B cell (primary cell): ENCODE data around the gene S1PR1. TPM values are rescaled to one million over a fixed set of nuclear protein-coding genes. Genes with fewer than 3 reads are reported as not detected.

Experiments used
- ATAC-seq: fragments of 200-7000 bp; cut with Tn5 transposase; one replicate; pipeline ENCODE4 v1.10.0; 2021; ENCODE audit warnings: low read depth, mild to moderate bottlenecking, moderate number of reproducible peaks, moderate library complexity
- CTCF ChIA-PET: fragments of 350-600 bp; sonication (Branson Sonifier 250); formaldehyde crosslinking; loops from one replicate; lab custom pipeline; 2021; ENCODE audit warnings: antibody characterized with exemption, inconsistent platforms; lab: Charles Lee
- POLR2A ChIA-PET: fragments of 350-600 bp; sonication (Branson Sonifier 250); formaldehyde crosslinking; loops from one replicate; lab custom pipeline; 2021; ENCODE audit warnings: antibody characterized with exemption; lab: Charles Lee
- DNase-seq: peaks from one replicate; pipeline ENCODE4 v3.0.0; 2013
- H2AFZ ChIP-seq: 2 replicates; pipeline ENCODE4 v1.6.1; 2012; ENCODE audit warnings: mild to moderate bottlenecking, low read depth, low read length; ENCODE audit not compliant: insufficient read depth, poor library complexity, severe bottlenecking
- H3K27ac ChIP-seq, 2 donors: 1 replicate in 1 of 2; 2 replicates in 1 of 2; pipeline ENCODE4 v1.5.1; 2012 to 2013; ENCODE audit warnings: low read length in 2 of 2, mild to moderate bottlenecking in 2 of 2, moderate library complexity in 1 of 2
- H3K27me3 ChIP-seq, 4 experiments: fragments of 200-600 bp in 1 of 4; sonication (generic) in 1 of 4; replicated peaks in 1 of 4; 1 replicate in 2 of 4; 2 replicates in 2 of 4; pipeline versions ENCODE4 v1.6.1 to v1.7.0; 2013 to 2016; ENCODE audit warnings: low read length in 3 of 4, mild to moderate bottlenecking in 2 of 4, mixed read lengths in 1 of 4, moderate library complexity in 1 of 4; ENCODE audit not compliant: insufficient read depth in 4 of 4, control insufficient read depth in 3 of 4; ENCODE audit errors: control extremely low read depth in 1 of 4
- H3K36me3 ChIP-seq, 2 experiments: replicated peaks in 1 of 2; 1 replicate in 1 of 2; 2 replicates in 1 of 2; pipeline versions ENCODE4 v1.6.1 to v1.7.1; 2013; ENCODE audit warnings: low read length in 1 of 2; ENCODE audit not compliant: insufficient read depth in 2 of 2, control insufficient read depth in 1 of 2; ENCODE audit errors: control extremely low read depth in 1 of 2, extremely low read depth in 1 of 2
- H3K4me1 ChIP-seq, 2 donors: fragments of 200-600 bp in 1 of 2; sonication (generic) in 1 of 2; 1 replicate in 1 of 2; 2 replicates in 1 of 2; pipeline versions ENCODE4 v1.5.1 to v1.6.1; 2013 to 2017; ENCODE audit warnings: low read length in 2 of 2; ENCODE audit not compliant: control insufficient read depth in 2 of 2, insufficient read depth in 2 of 2
- H3K4me2 ChIP-seq: replicated peaks from 2 replicates; pipeline ENCODE3; 2012; ENCODE audit warnings: mild to moderate bottlenecking, low read depth, low read length; ENCODE audit not compliant: poor library complexity, severe bottlenecking
- H3K4me3 ChIP-seq, 5 experiments: fragments of 200-600 bp in 1 of 5; sonication (generic) in 1 of 5; 1 replicate in 3 of 5; 2 replicates in 2 of 5; pipeline versions ENCODE4 v1.5.1 to v1.7.0; 2011 to 2016; ENCODE audit warnings: low read length in 4 of 5, mild to moderate bottlenecking in 4 of 5, low read depth in 2 of 5, control low read depth in 1 of 5, moderate library complexity in 1 of 5; ENCODE audit not compliant: insufficient read depth in 1 of 5; ENCODE audit errors: control extremely low read depth in 1 of 5, extremely low read depth in 1 of 5
- H3K79me2 ChIP-seq: fragments of 200-600 bp; sonication (generic); one replicate; pipeline ENCODE4 v1.6.0; 2016; ENCODE audit warnings: low read length; ENCODE audit not compliant: control insufficient read depth, insufficient read depth
- H3K9ac ChIP-seq: fragments of 200-600 bp; sonication (generic); 2 replicates; pipeline ENCODE4 v1.6.1; 2017; ENCODE audit warnings: mild to moderate bottlenecking, low read length, moderate library complexity
- H3K9me3 ChIP-seq, 3 donors: one replicate each; pipeline versions ENCODE4 v1.6.1 to v1.7.1; 2013; ENCODE audit warnings: low read length in 2 of 3; ENCODE audit not compliant: control insufficient read depth in 2 of 3, insufficient read depth in 1 of 3; ENCODE audit errors: control extremely low read depth in 1 of 3
- H4K20me1 ChIP-seq: 2 replicates; pipeline ENCODE4 v1.6.0; 2012; ENCODE audit warnings: mild to moderate bottlenecking, low read length; ENCODE audit not compliant: insufficient read depth, control insufficient read depth, poor library complexity, severe bottlenecking
- H3K27ac Mint-ChIP-seq: one replicate; pipeline ENCODE4 v1.8.0; 2021; ENCODE audit warnings: mixed read lengths
- H3K27me3 Mint-ChIP-seq: one replicate; pipeline ENCODE4 v1.8.0; 2021; ENCODE audit warnings: mixed read lengths
- H3K4me1 Mint-ChIP-seq: one replicate; pipeline ENCODE4 v1.8.0; 2021; ENCODE audit warnings: mixed read lengths
- H3K4me3 Mint-ChIP-seq: one replicate; pipeline ENCODE4 v1.8.0; 2021; ENCODE audit warnings: mixed read lengths
- H3K9me3 Mint-ChIP-seq: one replicate; pipeline ENCODE4 v1.8.0; 2022; ENCODE audit warnings: mixed read lengths; ENCODE audit not compliant: insufficient read depth
- EZH2 ChIP-seq: IDR thresholded peaks from 2 replicates; pipeline ENCODE4 v1.6.1; 2012; ENCODE audit warnings: borderline replicate concordance, low read depth, mild to moderate bottlenecking, moderate library complexity, low read length; ENCODE audit not compliant: insufficient read depth, poor library complexity, severe bottlenecking
- WGBS: methylation state at CpG from one replicate; pipeline ENCODE4 v1.1.5; 2013; ENCODE audit warnings: missing lambda C conversion rate; ENCODE audit not compliant: insufficient coverage; 5-methylcytosine and 5-hydroxymethylcytosine counted together
- intact Hi-C: fragments of 100-400 bp; cut with micrococcal nuclease; formaldehyde crosslinking; loops from one replicate; pipeline ENCODE4 v1.10.0; 2022
- polyA plus RNA-seq: library from polyadenylated mRNA; depleted of rRNA; stranded (reverse); fragments of >200 nt; gene quantifications from 2 replicates; pipeline ENCODE4 v1.2.3, GENCODE V29; 2012
- total RNA-seq, 2 donors: library from RNA; stranded (reverse); fragments of 120-200 nt in 1 of 2; gene quantifications; 1 replicate in 1 of 2; 2 replicates in 1 of 2; pipeline versions ENCODE4 v1.2.3 to v1.2.4, GENCODE V29; 2013 to 2022
- TF ChIP-seq, protein P1 (sequence below): fragments of 200-600 bp; IDR thresholded peaks from one replicate; pipeline ENCODE4 v1.8.0; 2022; ENCODE audit warnings: antibody characterized with exemption, mild to moderate bottlenecking

The S1PR1 gene
- total and polyA plus RNA-seq, 2 donors (not counting 1 experiment from before 2014, with no cell fraction given): 44.5 to 225 TPM

GRCh38 chr1:101235696-101236515 is 913 bp upstream of the S1PR1 start:
- Histone ChIP-seq H3K4me2 (peak overlapping the region; percentile 77), H3K4me3 (peak overlapping the region; percentile 82 to 98 (median 91)), H3K36me3 (peaks cover 0 to 26% of the 10 kb centered on the region in 2 experiments), H3K79me2 (peaks cover 49% of the 10 kb centered on the region), H2AFZ (peak overlapping the region; percentile 80), H4K20me1 (peaks cover 25% of the 10 kb centered on the region), H3K27ac (peak overlapping the region; percentile 79 to 90), H3K27me3 (no peaks in the 10 kb centered on the region), H3K4me1 (peaks cover 28 to 35% of the 10 kb centered on the region in 2 donors), H3K9ac (peak overlapping the region; percentile 93), H3K9me3 (no peaks in the 10 kb centered on the region)
- whole genome bisulfite sequencing: under 1% methylated on average over 42 of the region's 43 CpGs
- POLR2A ChIA-PET: interaction anchor here (0.5 to 6.1 kb wide), 25 partner anchors 11 to 304 kb away, joined by 3 to 85 read pairs (median 6); partner anchors contain the start of gene DPH5
- CTCF ChIA-PET: interaction anchor here (0.7 to 8.7 kb wide), 20 partner anchors 7 to 320 kb away, joined by 3 to 164 read pairs (median 4); no protein-coding TSS in a partner anchor
- DNase-seq: peak; percentile 79
- Mint-ChIP-seq H3K27ac (peak overlapping the region; percentile 98), H3K9me3 (peaks cover 2% of the 10 kb centered on the region), H3K27me3 (no peaks in the 10 kb centered on the region), H3K4me3 (peak overlapping the region; percentile 97), H3K4me1 (peaks cover 55% of the 10 kb centered on the region)
- intact Hi-C loops: loop anchor here (1.0 to 5.0 kb wide), 10 partner anchors 13 to 884 kb away; partner anchors contain the start of gene CDC14A
- TF ChIP-seq, protein P1, sequence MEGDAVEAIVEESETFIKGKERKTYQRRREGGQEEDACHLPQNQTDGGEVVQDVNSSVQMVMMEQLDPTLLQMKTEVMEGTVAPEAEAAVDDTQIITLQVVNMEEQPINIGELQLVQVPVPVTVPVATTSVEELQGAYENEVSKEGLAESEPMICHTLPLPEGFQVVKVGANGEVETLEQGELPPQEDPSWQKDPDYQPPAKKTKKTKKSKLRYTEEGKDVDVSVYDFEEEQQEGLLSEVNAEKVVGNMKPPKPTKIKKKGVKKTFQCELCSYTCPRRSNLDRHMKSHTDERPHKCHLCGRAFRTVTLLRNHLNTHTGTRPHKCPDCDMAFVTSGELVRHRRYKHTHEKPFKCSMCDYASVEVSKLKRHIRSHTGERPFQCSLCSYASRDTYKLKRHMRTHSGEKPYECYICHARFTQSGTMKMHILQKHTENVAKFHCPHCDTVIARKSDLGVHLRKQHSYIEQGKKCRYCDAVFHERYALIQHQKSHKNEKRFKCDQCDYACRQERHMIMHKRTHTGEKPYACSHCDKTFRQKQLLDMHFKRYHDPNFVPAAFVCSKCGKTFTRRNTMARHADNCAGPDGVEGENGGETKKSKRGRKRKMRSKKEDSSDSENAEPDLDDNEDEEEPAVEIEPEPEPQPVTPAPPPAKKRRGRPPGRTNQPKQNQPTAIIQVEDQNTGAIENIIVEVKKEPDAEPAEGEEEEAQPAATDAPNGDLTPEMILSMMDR: no peak
- no peak for TF ChIP-seq EZH2
- ATAC-seq: peak; percentile 40
